GM12878 (cell line): Measurements from ENCODE around the gene NTSR1. TPM values are rescaled to one million over a fixed set of nuclear protein-coding genes. Genes with fewer than 3 reads are reported as not detected.

ENCODE experiments used
- ATAC-seq: fragments of 200-7000 bp; cut with Tn5 transposase; 3 replicates; pipeline ENCODE4 v1.9.1; 2020; ENCODE audit warnings: mild to moderate bottlenecking, moderate library complexity
- BruUV-seq: library from RNA; stranded (reverse); fragments of 400-500 nt; replicated peaks from 2 replicates; lab custom pipeline; 2021; lab: Mats Ljungman, UMichigan
- CTCF ChIA-PET: fragments of 300-600 bp; sonication (Branson Sonifier 250); formaldehyde crosslinking; extraction: SDS; loops from one replicate; lab custom pipeline; 2021; ENCODE audit warnings: inconsistent platforms; lab: Yijun Ruan, JAX
- POLR2A ChIA-PET: fragments of 350-600 bp; formaldehyde crosslinking; extraction: SDS; loops from one replicate; lab custom pipeline; 2021; ENCODE audit warnings: inconsistent platforms; lab: Charles Lee
- RAD21 ChIA-PET: fragments of 300-600 bp; sonication (Branson Sonifier 250); formaldehyde crosslinking; loops from one replicate; lab custom pipeline; 2023; ENCODE audit warnings: antibody characterized with exemption; ENCODE audit not compliant: unreplicated experiment; lab: Charles Lee
- SMC1A ChIA-PET: fragments of 300-600 bp; sonication (Branson Sonifier 250); formaldehyde crosslinking; loops from one replicate; lab custom pipeline; 2023; ENCODE audit not compliant: unreplicated experiment, uncharacterized antibody; lab: Charles Lee
- DNase-seq: peaks from one replicate; pipeline ENCODE4 v3.0.0-alpha.2; 2011; ENCODE audit warnings: low read depth, low spot score
- FAIRE-seq: peaks from 3 replicates; lab custom pipeline; 2011; peaks lifted over from hg19 to GRCh38; lab: Jason Lieb, UNC
- H2AFZ ChIP-seq: 2 replicates; pipeline ENCODE4 v1.6.0; 2011; ENCODE audit warnings: low read depth, low read length, control low read depth; ENCODE audit not compliant: control insufficient read depth
- H3K27ac ChIP-seq: 2 replicates; pipeline ENCODE4 v1.5.1; 2011; ENCODE audit warnings: control low read depth; ENCODE audit not compliant: control insufficient read depth, insufficient read depth
- H3K27me3 ChIP-seq, 2 experiments: replicated peaks in 1 of 2; 2 replicates each; pipeline versions ENCODE4 v1.6.0 to v1.6.1; 2011; ENCODE audit warnings: low read length in 1 of 2; ENCODE audit not compliant: control insufficient read depth in 2 of 2, insufficient read depth in 2 of 2
- H3K36me3 ChIP-seq, 2 experiments: 2 replicates each; pipeline ENCODE4 v1.5.1; 2011; ENCODE audit warnings: low read length in 1 of 2; ENCODE audit not compliant: control insufficient read depth in 2 of 2, insufficient read depth in 2 of 2
- H3K4me1 ChIP-seq: 2 replicates; pipeline ENCODE4 v1.6.1; 2011; ENCODE audit warnings: mild to moderate bottlenecking, low read length, moderate library complexity, mixed read lengths; ENCODE audit not compliant: control insufficient read depth, insufficient read depth
- H3K4me2 ChIP-seq: 2 replicates; pipeline ENCODE4 v1.6.0; 2011; ENCODE audit warnings: control low read depth; ENCODE audit not compliant: control insufficient read depth, insufficient read depth
- H3K4me3 ChIP-seq: fragments of 200-600 bp; sonication (generic); 2 replicates; pipeline ENCODE4 v1.5.1; 2016
- H3K79me2 ChIP-seq: 2 replicates; pipeline ENCODE4 v1.6.0; 2011; ENCODE audit warnings: low read length; ENCODE audit not compliant: control insufficient read depth, insufficient read depth
- H3K9ac ChIP-seq: 2 replicates; pipeline ENCODE4 v1.8.0; 2011; ENCODE audit warnings: low read length, control low read depth, mixed read lengths; ENCODE audit not compliant: control insufficient read depth, insufficient read depth
- H3K9me3 ChIP-seq: replicated peaks from 3 replicates; pipeline ENCODE4 v1.5.1; 2011; ENCODE audit warnings: mild to moderate bottlenecking, low read length; ENCODE audit not compliant: control insufficient read depth, insufficient read depth
- H4K20me1 ChIP-seq: 2 replicates; pipeline ENCODE4 v1.6.0; 2011; ENCODE audit not compliant: control insufficient read depth, insufficient read depth
- CHD2 ChIP-seq: IDR thresholded peaks from 2 replicates; pipeline ENCODE4 v1.6.1; 2011; ENCODE audit warnings: low read depth, low read length, improper control_type of control experiment, borderline replicate concordance
- CREM ChIP-seq: IDR thresholded peaks from 2 replicates; pipeline ENCODE4 v1.6.1; 2014; ENCODE audit warnings: antibody characterized with exemption, low read depth
- FOXM1 ChIP-seq: IDR thresholded peaks from 2 replicates; pipeline ENCODE4 v1.6.1; 2012; ENCODE audit warnings: low read depth, mild to moderate bottlenecking, inconsistent platforms, low read length, moderate library complexity
- HCFC1 ChIP-seq: fragments of 150-350 bp; IDR thresholded peaks from 2 replicates; pipeline ENCODE4 v1.6.1; 2014; ENCODE audit warnings: low read length
- HDGF ChIP-seq: fragments of 450-650 bp; IDR thresholded peaks from 2 replicates; pipeline ENCODE4 v1.6.1; 2016; ENCODE audit warnings: antibody characterized with exemption
- LARP7 ChIP-seq: fragments of 450-650 bp; IDR thresholded peaks from 2 replicates; pipeline ENCODE4 v1.6.1; 2017; ENCODE audit warnings: mild to moderate bottlenecking
- MYB ChIP-seq: fragments of 150-350 bp; IDR thresholded peaks from 2 replicates; pipeline ENCODE4 v1.6.1; 2014; ENCODE audit warnings: mild to moderate bottlenecking, low read depth, low read length, borderline replicate concordance
- NR2C1 ChIP-seq: fragments of 450-650 bp; IDR thresholded peaks from 2 replicates; pipeline ENCODE4 v1.6.1; 2017; ENCODE audit warnings: antibody characterized with exemption, mild to moderate bottlenecking, moderate library complexity
- RAD21 ChIP-seq: IDR thresholded peaks from 2 replicates; pipeline ENCODE4 v1.6.1; 2011; ENCODE audit warnings: mild to moderate bottlenecking, low read depth, low read length, moderate library complexity; ENCODE audit not compliant: insufficient read depth
- RB1 ChIP-seq: fragments of 450-650 bp; formaldehyde crosslinking; IDR thresholded peaks from 2 replicates; pipeline ENCODE4 v1.6.1; 2017; ENCODE audit warnings: mild to moderate bottlenecking, borderline replicate concordance
- STAT1 ChIP-seq: fragments of 450-650 bp; conservative IDR thresholded peaks from 2 replicates; pipeline ENCODE4 v1.6.1; 2014; ENCODE audit warnings: antibody characterized with exemption, mild to moderate bottlenecking
- TAF1 ChIP-seq: IDR thresholded peaks from 2 replicates; pipeline ENCODE4 v1.6.1; 2011; ENCODE audit warnings: mild to moderate bottlenecking, low read depth, low read length, borderline replicate concordance
- TCF3 ChIP-seq: IDR thresholded peaks from 2 replicates; pipeline ENCODE4 v1.6.1; 2012; ENCODE audit warnings: low read depth, mild to moderate bottlenecking, low read length, borderline replicate concordance; ENCODE audit not compliant: insufficient read depth
- ZNF384 ChIP-seq: IDR thresholded peaks from 2 replicates; pipeline ENCODE4 v1.6.1; 2012; ENCODE audit warnings: low read depth, mild to moderate bottlenecking, low read length, improper control_type of control experiment, borderline replicate concordance
- ZZZ3 ChIP-seq: IDR thresholded peaks from 2 replicates; pipeline ENCODE4 v1.6.1; 2011; ENCODE audit warnings: low read depth; ENCODE audit not compliant: control insufficient read depth, insufficient read length
- WGBS: methylation state at CpG from one replicate; pipeline ENCODE4 v1.1.6; 2016; ENCODE audit warnings: low lambda C conversion rate; ENCODE audit not compliant: insufficient replicate concordance, insufficient coverage; ENCODE audit errors: missing lambda C conversion rate; 5-methylcytosine and 5-hydroxymethylcytosine counted together
- in situ Hi-C: fragments of 300-500 bp; cut with MboI; formaldehyde crosslinking; loops from 9 replicates; pipeline ENCODE4 v1.14.3; 2018; ENCODE audit warnings: mixed read lengths
- intact Hi-C: fragments of 100-400 bp; cut with micrococcal nuclease; formaldehyde crosslinking; loops from one replicate; pipeline ENCODE4 v1.14.2; 2022; ENCODE audit not compliant: unreplicated experiment
- polyA plus RNA-seq, 11 experiments: library from polyadenylated mRNA; depleted of rRNA in 4 of 11; unstranded in 6 of 11; stranded (reverse) in 5 of 11; fragments of >200 nt; fragmentation: Nextera tagmentation in 4 of 11; fragmentation: Illumina TruSeq in 1 of 11; extraction: Ambion mirVana in 4 of 11; extraction: Trizol in 1 of 11; gene quantifications; 1 replicate in 1 of 11; 2 replicates in 10 of 11; pipeline versions ENCODE4 v1.2.1 to v1.2.3, GENCODE V29; 2011 to 2016; ENCODE audit warnings: inconsistent platforms in 2 of 11, missing spikeins in 2 of 11, low read depth in 1 of 11
- total RNA-seq, 4 experiments: library from RNA; depleted of rRNA in 3 of 4; stranded (reverse); fragments of >200 nt in 3 of 4; fragmentation: Illumina TruSeq in 1 of 4; extraction: Trizol in 1 of 4; gene quantifications; 2 replicates each; pipeline versions ENCODE4 v1.2.1 to v1.2.3, GENCODE V29; 2013 to 2021
- TF ChIP-seq, protein P1 (sequence below): fragments of 450-650 bp; formaldehyde crosslinking; IDR thresholded peaks from 2 replicates; pipeline ENCODE4 v1.4.0; 2022; ENCODE audit warnings: mild to moderate bottlenecking, moderate library complexity
- TF ChIP-seq, protein P2 (sequence below): IDR thresholded peaks from 2 replicates; pipeline ENCODE4 v1.6.1; 2012; ENCODE audit warnings: improper control_type of control experiment, low read depth, low read length; ENCODE audit not compliant: insufficient replicate concordance

NTSR1 gene
- total and polyA plus RNA-seq, 10 of the 15 experiments (the other 5 are each of a cell fraction or from before 2014, with no cell fraction given): not detected

DNA sequence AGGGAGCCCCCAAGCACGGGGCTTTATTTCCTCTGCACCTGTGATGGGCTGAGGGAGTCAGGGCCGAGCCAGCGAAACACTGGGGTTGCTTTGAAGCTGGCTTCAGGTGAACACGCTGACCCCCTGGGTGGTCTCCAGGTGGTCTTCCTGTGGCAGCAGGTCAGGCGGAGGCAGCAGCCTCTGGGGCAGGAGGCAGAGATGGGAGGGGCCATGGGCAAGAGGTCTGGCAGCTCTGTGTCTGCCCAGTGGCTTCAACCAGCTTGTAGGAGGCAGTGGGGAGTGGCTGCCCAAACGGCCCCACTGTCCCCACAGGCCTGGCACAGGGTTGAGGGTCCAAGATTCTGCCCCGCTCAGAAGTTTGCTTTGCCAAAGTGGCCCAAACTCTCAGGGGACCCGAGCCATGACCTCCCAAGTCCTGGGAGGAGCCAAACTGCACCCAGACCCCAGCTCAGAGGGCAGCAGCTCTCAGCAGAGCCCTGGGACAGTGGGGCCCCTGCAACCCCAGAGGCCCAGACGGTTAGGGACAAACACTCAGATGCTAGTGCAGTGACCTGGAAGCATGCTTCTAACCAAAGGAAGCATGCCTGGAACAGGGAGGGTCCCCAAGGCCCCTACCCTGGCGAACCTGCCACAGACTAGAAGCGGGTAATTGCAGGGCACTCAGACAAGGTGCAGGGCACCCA, 15.3 kb downstream of the NTSR1 start:
- WGBS: 10% methylated on average over 11 of the region's 11 CpGs
- ChIA-PET SMC1A (no interaction called here), CTCF (no interaction called here), POLR2A (interaction anchor here (1.1 kb wide), 1 partner anchor 11 kb away, joined by 3 read pairs; no protein-coding TSS in a partner anchor), RAD21 (no interaction called here)
- H3K27ac ChIP-seq: no peak overlapping the region
- H4K20me1 ChIP-seq: no peaks in the 10 kb centered on the region
- H3K4me1 ChIP-seq: no peaks in the 10 kb centered on the region
- no peak overlapping the region for H3K4me3 ChIP-seq
- H3K27me3 ChIP-seq: peaks cover 1 to 11% of the 10 kb centered on the region in 2 experiments; a peak in 3 of 4 replicates
- in situ Hi-C loops: no loop called here
- H3K79me2 ChIP-seq: no peaks in the 10 kb centered on the region
- intact Hi-C loops: no loop called here
- no TSS peak for BruUV-seq
- FAIRE-seq (no peak), ATAC-seq (no peak), DNase-seq (no peak)
- H3K9me3 ChIP-seq: peaks cover 9% of the 10 kb centered on the region; the same call in 1 of the 3 replicates
- H2AFZ ChIP-seq: no peak overlapping the region
- no peak overlapping the region for H3K9ac ChIP-seq
- no peaks in the 10 kb centered on the region for H3K36me3 ChIP-seq
- H3K4me2 ChIP-seq: no peak overlapping the region
- TF ChIP-seq ZZZ3 (no peak), RAD21 (no peak), CREM (no peak), NR2C1 (no peak), STAT1 (no peak), MYB (no peak), TAF1 (no peak), ZNF384 (no peak), FOXM1 (no peak), RB1 (no peak), HCFC1 (no peak), HDGF (no peak), CHD2 (no peak), TCF3 (no peak), LARP7 (no peak)
- TF ChIP-seq, protein P1, sequence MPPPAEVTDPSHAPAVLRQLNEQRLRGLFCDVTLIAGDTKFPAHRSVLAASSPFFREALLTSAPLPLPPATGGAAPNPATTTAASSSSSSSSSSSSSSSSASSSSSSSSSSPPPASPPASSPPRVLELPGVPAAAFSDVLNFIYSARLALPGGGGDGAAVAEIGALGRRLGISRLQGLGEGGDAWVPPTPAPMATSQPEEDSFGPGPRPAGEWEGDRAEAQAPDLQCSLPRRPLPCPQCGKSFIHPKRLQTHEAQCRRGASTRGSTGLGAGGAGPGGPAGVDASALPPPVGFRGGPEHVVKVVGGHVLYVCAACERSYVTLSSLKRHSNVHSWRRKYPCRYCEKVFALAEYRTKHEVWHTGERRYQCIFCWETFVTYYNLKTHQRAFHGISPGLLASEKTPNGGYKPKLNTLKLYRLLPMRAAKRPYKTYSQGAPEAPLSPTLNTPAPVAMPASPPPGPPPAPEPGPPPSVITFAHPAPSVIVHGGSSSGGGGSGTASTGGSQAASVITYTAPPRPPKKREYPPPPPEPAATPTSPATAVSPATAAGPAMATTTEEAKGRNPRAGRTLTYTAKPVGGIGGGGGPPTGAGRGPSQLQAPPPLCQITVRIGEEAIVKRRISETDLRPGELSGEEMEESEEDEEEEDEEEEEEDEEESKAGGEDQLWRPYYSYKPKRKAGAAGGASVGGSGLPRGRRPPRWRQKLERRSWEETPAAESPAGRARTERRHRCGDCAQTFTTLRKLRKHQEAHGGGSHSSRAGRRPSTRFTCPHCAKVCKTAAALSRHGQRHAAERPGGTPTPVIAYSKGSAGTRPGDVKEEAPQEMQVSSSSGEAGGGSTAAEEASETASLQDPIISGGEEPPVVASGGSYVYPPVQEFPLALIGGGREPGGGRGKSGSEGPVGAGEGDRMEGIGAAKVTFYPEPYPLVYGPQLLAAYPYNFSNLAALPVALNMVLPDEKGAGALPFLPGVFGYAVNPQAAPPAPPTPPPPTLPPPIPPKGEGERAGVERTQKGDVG (CRISPR knock-in tag): no peak
- TF ChIP-seq, protein P2, sequence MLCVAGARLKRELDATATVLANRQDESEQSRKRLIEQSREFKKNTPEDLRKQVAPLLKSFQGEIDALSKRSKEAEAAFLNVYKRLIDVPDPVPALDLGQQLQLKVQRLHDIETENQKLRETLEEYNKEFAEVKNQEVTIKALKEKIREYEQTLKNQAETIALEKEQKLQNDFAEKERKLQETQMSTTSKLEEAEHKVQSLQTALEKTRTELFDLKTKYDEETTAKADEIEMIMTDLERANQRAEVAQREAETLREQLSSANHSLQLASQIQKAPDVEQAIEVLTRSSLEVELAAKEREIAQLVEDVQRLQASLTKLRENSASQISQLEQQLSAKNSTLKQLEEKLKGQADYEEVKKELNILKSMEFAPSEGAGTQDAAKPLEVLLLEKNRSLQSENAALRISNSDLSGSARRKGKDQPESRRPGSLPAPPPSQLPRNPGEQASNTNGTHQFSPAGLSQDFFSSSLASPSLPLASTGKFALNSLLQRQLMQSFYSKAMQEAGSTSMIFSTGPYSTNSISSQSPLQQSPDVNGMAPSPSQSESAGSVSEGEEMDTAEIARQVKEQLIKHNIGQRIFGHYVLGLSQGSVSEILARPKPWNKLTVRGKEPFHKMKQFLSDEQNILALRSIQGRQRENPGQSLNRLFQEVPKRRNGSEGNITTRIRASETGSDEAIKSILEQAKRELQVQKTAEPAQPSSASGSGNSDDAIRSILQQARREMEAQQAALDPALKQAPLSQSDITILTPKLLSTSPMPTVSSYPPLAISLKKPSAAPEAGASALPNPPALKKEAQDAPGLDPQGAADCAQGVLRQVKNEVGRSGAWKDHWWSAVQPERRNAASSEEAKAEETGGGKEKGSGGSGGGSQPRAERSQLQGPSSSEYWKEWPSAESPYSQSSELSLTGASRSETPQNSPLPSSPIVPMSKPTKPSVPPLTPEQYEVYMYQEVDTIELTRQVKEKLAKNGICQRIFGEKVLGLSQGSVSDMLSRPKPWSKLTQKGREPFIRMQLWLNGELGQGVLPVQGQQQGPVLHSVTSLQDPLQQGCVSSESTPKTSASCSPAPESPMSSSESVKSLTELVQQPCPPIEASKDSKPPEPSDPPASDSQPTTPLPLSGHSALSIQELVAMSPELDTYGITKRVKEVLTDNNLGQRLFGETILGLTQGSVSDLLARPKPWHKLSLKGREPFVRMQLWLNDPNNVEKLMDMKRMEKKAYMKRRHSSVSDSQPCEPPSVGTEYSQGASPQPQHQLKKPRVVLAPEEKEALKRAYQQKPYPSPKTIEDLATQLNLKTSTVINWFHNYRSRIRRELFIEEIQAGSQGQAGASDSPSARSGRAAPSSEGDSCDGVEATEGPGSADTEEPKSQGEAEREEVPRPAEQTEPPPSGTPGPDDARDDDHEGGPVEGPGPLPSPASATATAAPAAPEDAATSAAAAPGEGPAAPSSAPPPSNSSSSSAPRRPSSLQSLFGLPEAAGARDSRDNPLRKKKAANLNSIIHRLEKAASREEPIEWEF: no peak
